GM23338 (cell line): ENCODE measurements around the gene NPAS2. TPM values are rescaled to one million over a fixed set of nuclear protein-coding genes. Genes with fewer than 3 reads are reported as not detected.

Experiments used
- ATAC-seq: fragments of 200-7000 bp; cut with Tn5 transposase; 3 replicates; pipeline ENCODE4 v1.9.1; 2020
- DNase-seq: peaks from one replicate; pipeline ENCODE4 v3.0.0-alpha.2; 2015; ENCODE audit warnings: low spot score
- H2AFZ ChIP-seq: fragments of 200-600 bp; sonication (generic); 2 replicates; pipeline ENCODE4 v1.8.0; 2016; ENCODE audit warnings: antibody characterized with exemption, mild to moderate bottlenecking, moderate library complexity
- H3F3A ChIP-seq: fragments of 200-600 bp; sonication (generic); replicated peaks from 2 replicates; pipeline ENCODE4 v1.8.0; 2017; ENCODE audit warnings: antibody characterized with exemption, mixed run types, low read depth
- H3K27ac ChIP-seq: fragments of 200-600 bp; sonication (generic); 2 replicates; pipeline ENCODE4 v1.6.1; 2016; ENCODE audit warnings: low read depth
- H3K27me3 ChIP-seq: fragments of 200-600 bp; sonication (generic); 2 replicates; pipeline ENCODE4 v1.8.0; 2016; ENCODE audit warnings: mild to moderate bottlenecking, mixed run types, moderate library complexity; ENCODE audit not compliant: insufficient read depth
- H3K36me3 ChIP-seq: fragments of 200-600 bp; sonication (generic); 2 replicates; pipeline ENCODE4 v1.8.0; 2016; ENCODE audit warnings: mild to moderate bottlenecking; ENCODE audit not compliant: insufficient read depth
- H3K4me1 ChIP-seq: fragments of 200-600 bp; sonication (generic); 2 replicates; pipeline ENCODE4 v1.8.0; 2016; ENCODE audit warnings: mild to moderate bottlenecking, moderate library complexity; ENCODE audit not compliant: insufficient read depth
- H3K4me2 ChIP-seq: fragments of 200-600 bp; sonication (generic); 2 replicates; pipeline ENCODE4 v1.7.1; 2017; ENCODE audit warnings: mixed run types
- H3K4me3 ChIP-seq: fragments of 200-600 bp; sonication (generic); 2 replicates; pipeline ENCODE4 v1.6.1; 2016; ENCODE audit warnings: mixed run types
- H3K79me2 ChIP-seq: fragments of 200-600 bp; sonication (generic); replicated peaks from 2 replicates; pipeline ENCODE4 v1.8.0; 2017; ENCODE audit warnings: mild to moderate bottlenecking; ENCODE audit not compliant: insufficient read depth
- H3K9me2 ChIP-seq: fragments of 200-600 bp; sonication (generic); 2 replicates; pipeline ENCODE4 v1.8.0; 2017; ENCODE audit not compliant: insufficient read depth
- H4K20me1 ChIP-seq: fragments of 200-600 bp; sonication (generic); replicated peaks from 2 replicates; pipeline ENCODE4 v1.8.0; 2017; ENCODE audit warnings: mild to moderate bottlenecking; ENCODE audit not compliant: insufficient read depth
- H3K27ac Mint-ChIP-seq: 2 replicates; pipeline ENCODE4 v1.8.0; 2020; ENCODE audit warnings: inconsistent platforms, mild to moderate bottlenecking, moderate library complexity, mixed read lengths
- H3K27me3 Mint-ChIP-seq: 3 replicates; pipeline ENCODE4 v1.8.0; 2022; ENCODE audit warnings: low read depth, mild to moderate bottlenecking, moderate library complexity, mixed read lengths, inconsistent platforms; ENCODE audit not compliant: insufficient read depth, poor library complexity
- H3K36me3 Mint-ChIP-seq: 3 replicates; pipeline ENCODE4 v1.8.0; 2021; ENCODE audit warnings: low read depth, mild to moderate bottlenecking, inconsistent platforms, moderate library complexity, mixed read lengths
- H3K4me1 Mint-ChIP-seq: 3 replicates; pipeline ENCODE4 v1.8.0; 2020; ENCODE audit warnings: mild to moderate bottlenecking, inconsistent platforms, mixed read lengths
- H3K4me3 Mint-ChIP-seq: 3 replicates; pipeline ENCODE4 v1.8.0; 2021; ENCODE audit warnings: moderate library complexity, mild to moderate bottlenecking, inconsistent platforms, mixed read lengths
- H3K9me3 Mint-ChIP-seq: 3 replicates; pipeline ENCODE4 v1.8.0; 2020; ENCODE audit warnings: moderate library complexity, mild to moderate bottlenecking, inconsistent platforms, mixed read lengths
- CREB1 ChIP-seq: fragments of 250-450 bp; sonication (Bioruptor Pico); IDR thresholded peaks from 2 replicates; pipeline ENCODE4 v1.5.0; 2020; ENCODE audit warnings: low read depth, mild to moderate bottlenecking, moderate library complexity
- CTCF ChIP-seq, 2 experiments: fragments of 200-600 bp in 1 of 2; sonication (generic) in 1 of 2; conservative IDR thresholded peaks; 2 replicates each; pipeline versions ENCODE4 v1.5.1 to v1.6.1; 2016 to 2017; ENCODE audit warnings: antibody characterized with exemption in 2 of 2, low read depth in 2 of 2, mild to moderate bottlenecking in 2 of 2, moderate library complexity in 1 of 2
- ETS1 ChIP-seq: IDR thresholded peaks from 2 replicates; pipeline ENCODE4 v1.6.1; 2016; ENCODE audit warnings: antibody characterized with exemption
- EZH2 ChIP-seq: fragments of 200-600 bp; sonication (generic); IDR thresholded peaks from one replicate; pipeline ENCODE4 v1.8.0; 2017; ENCODE audit warnings: antibody characterized with exemption, mild to moderate bottlenecking, low read depth; ENCODE audit not compliant: unreplicated experiment
- EZH2phosphoT487 ChIP-seq: fragments of 200-600 bp; sonication (generic); IDR thresholded peaks from one replicate; pipeline ENCODE4 v1.8.1; 2018; ENCODE audit warnings: antibody characterized with exemption; ENCODE audit not compliant: unreplicated experiment
- JUNB ChIP-seq: IDR thresholded peaks from one replicate; pipeline ENCODE4 v1.6.1; 2016; ENCODE audit warnings: antibody characterized with exemption; ENCODE audit not compliant: unreplicated experiment
- NANOG ChIP-seq: IDR thresholded peaks from 2 replicates; pipeline ENCODE4 v1.6.1; 2016; ENCODE audit warnings: antibody characterized with exemption, borderline replicate concordance
- POLR2AphosphoS5 ChIP-seq: IDR thresholded peaks from 2 replicates; pipeline ENCODE4 v1.6.1; 2016; ENCODE audit warnings: antibody characterized with exemption, low read depth
- REST ChIP-seq: IDR thresholded peaks from one replicate; pipeline ENCODE4 v1.6.1; 2018; ENCODE audit warnings: antibody characterized with exemption; ENCODE audit not compliant: unreplicated experiment
- STAT1 ChIP-seq: IDR thresholded peaks from one replicate; pipeline ENCODE4 v1.6.1; 2016; ENCODE audit warnings: antibody characterized with exemption; ENCODE audit not compliant: unreplicated experiment
- ZNF114 ChIP-seq: fragments of 250-450 bp; sonication (Bioruptor Pico); IDR thresholded peaks from 2 replicates; pipeline ENCODE4 v1.5.0; 2020; ENCODE audit warnings: mild to moderate bottlenecking, moderate library complexity
- ZNF331 ChIP-seq: fragments of 250-450 bp; sonication (Bioruptor Pico); IDR thresholded peaks from 2 replicates; pipeline ENCODE4 v1.5.0; 2020; ENCODE audit warnings: low read depth, mild to moderate bottlenecking, moderate library complexity
- polyA plus RNA-seq: library from polyadenylated mRNA; unstranded; fragments of >200 nt; fragmentation: Nextera tagmentation; extraction: Ambion mirVana; gene quantifications from 2 replicates; pipeline ENCODE4 v1.2.1, GENCODE V29; 2016
- total RNA-seq: library from RNA; depleted of rRNA; stranded (reverse); fragments of >200 nt; shearing (Covaris generic); gene quantifications from 2 replicates; pipeline ENCODE4 v1.2.3, GENCODE V29; 2014
- TF ChIP-seq, protein P1 (sequence below): fragments of 250-450 bp; sonication (Bioruptor Pico); IDR thresholded peaks from 2 replicates; pipeline ENCODE4 v1.5.0; 2020; ENCODE audit warnings: mild to moderate bottlenecking, moderate library complexity

NPAS2 gene
- total and polyA plus RNA-seq, 2 experiments from 2014 or later, result 0.56 to 1.1 TPM

- H3K27ac Mint-ChIP-seq, result no peak overlapping the region
- peaks cover 14% of the 10 kb centered on the region; the same call in 2 of the 3 replicates for H3K4me1 Mint-ChIP-seq
- peaks cover 8% of the 10 kb centered on the region for H3K27me3 Mint-ChIP-seq
- no peak overlapping the region for H3K4me3 Mint-ChIP-seq
- H3K4me1 ChIP-seq, result no peaks in the 10 kb centered on the region
- no peaks in the 10 kb centered on the region for H3K27me3 ChIP-seq
- H3K27ac ChIP-seq, result no peak overlapping the region
- H3F3A ChIP-seq, result no peaks in the 10 kb centered on the region
- no peaks in the 10 kb centered on the region for H4K20me1 ChIP-seq
- H3K36me3 Mint-ChIP-seq, result no peaks in the 10 kb centered on the region
- no peak for TF ChIP-seq REST
- TF ChIP-seq JUNB, result no peak
- TF ChIP-seq EZH2, result no peak
- no peak for TF ChIP-seq CREB1
- TF ChIP-seq CTCF (conservative IDR thresholded peaks at IDR 0.05; ENCODE audit: low read depth in 2 of 2), result no peak
- TF ChIP-seq STAT1, result no peak
- no peak for TF ChIP-seq ZNF331 (CRISPR knock-in tag)
- no peak for TF ChIP-seq ZNF114 (CRISPR knock-in tag)
- TF ChIP-seq, protein P1, sequence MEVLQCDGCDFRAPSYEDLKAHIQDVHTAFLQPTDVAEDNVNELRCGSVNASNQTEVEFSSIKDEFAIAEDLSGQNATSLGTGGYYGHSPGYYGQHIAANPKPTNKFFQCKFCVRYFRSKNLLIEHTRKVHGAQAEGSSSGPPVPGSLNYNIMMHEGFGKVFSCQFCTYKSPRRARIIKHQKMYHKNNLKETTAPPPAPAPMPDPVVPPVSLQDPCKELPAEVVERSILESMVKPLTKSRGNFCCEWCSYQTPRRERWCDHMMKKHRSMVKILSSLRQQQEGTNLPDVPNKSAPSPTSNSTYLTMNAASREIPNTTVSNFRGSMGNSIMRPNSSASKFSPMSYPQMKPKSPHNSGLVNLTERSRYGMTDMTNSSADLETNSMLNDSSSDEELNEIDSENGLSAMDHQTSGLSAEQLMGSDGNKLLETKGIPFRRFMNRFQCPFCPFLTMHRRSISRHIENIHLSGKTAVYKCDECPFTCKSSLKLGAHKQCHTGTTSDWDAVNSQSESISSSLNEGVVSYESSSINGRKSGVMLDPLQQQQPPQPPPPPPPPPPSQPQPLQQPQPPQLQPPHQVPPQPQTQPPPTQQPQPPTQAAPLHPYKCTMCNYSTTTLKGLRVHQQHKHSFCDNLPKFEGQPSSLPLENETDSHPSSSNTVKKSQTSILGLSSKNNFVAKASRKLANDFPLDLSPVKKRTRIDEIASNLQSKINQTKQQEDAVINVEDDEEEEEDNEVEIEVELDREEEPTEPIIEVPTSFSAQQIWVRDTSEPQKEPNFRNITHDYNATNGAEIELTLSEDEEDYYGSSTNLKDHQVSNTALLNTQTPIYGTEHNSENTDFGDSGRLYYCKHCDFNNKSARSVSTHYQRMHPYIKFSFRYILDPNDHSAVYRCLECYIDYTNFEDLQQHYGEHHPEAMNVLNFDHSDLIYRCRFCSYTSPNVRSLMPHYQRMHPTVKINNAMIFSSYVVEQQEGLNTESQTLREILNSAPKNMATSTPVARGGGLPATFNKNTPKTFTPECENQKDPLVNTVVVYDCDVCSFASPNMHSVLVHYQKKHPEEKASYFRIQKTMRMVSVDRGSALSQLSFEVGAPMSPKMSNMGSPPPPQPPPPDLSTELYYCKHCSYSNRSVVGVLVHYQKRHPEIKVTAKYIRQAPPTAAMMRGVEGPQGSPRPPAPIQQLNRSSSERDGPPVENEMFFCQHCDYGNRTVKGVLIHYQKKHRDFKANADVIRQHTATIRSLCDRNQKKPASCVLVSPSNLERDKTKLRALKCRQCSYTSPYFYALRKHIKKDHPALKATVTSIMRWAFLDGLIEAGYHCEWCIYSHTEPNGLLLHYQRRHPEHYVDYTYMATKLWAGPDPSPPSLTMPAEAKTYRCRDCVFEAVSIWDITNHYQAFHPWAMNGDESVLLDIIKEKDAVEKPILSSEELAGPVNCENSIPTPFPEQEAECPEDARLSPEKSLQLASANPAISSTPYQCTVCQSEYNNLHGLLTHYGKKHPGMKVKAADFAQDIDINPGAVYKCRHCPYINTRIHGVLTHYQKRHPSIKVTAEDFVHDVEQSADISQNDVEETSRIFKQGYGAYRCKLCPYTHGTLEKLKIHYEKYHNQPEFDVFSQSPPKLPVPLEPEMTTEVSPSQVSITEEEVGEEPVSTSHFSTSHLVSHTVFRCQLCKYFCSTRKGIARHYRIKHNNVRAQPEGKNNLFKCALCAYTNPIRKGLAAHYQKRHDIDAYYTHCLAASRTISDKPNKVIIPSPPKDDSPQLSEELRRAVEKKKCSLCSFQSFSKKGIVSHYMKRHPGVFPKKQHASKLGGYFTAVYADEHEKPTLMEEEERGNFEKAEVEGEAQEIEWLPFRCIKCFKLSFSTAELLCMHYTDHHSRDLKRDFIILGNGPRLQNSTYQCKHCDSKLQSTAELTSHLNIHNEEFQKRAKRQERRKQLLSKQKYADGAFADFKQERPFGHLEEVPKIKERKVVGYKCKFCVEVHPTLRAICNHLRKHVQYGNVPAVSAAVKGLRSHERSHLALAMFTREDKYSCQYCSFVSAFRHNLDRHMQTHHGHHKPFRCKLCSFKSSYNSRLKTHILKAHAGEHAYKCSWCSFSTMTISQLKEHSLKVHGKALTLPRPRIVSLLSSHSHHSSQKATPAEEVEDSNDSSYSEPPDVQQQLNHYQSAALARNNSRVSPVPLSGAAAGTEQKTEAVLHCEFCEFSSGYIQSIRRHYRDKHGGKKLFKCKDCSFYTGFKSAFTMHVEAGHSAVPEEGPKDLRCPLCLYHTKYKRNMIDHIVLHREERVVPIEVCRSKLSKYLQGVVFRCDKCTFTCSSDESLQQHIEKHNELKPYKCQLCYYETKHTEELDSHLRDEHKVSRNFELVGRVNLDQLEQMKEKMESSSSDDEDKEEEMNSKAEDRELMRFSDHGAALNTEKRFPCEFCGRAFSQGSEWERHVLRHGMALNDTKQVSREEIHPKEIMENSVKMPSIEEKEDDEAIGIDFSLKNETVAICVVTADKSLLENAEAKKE, result no peak
- TF ChIP-seq ETS1, result no peak
- TF ChIP-seq NANOG, result no peak
- TF ChIP-seq POLR2AphosphoS5, result no peak
- TF ChIP-seq EZH2phosphoT487, result no peak
- H3K4me2 ChIP-seq, result no peak overlapping the region
- peaks cover 2% of the 10 kb centered on the region; the same call in 1 of the 2 replicates for H3K9me2 ChIP-seq
- H3K9me3 Mint-ChIP-seq, result no peaks in the 10 kb centered on the region; the same call in 2 of the 3 replicates
- H3K36me3 ChIP-seq, result no peaks in the 10 kb centered on the region
- H2AFZ ChIP-seq, result no peak overlapping the region
- ATAC-seq (no peak), DNase-seq (no peak)
- H3K79me2 ChIP-seq, result no peaks in the 10 kb centered on the region
- no peak overlapping the region for H3K4me3 ChIP-seq
Observed at GRCh38 chr2:100898035-100898665, 78.2 kb downstream of the NPAS2 start.
